Tibial artery (tissue), 4 donors: ENCODE results near the gene PAQR3.

Experiments
- DNase-seq, 2 donors: peaks; one replicate each; pipeline ENCODE4 v3.0.0-alpha.2; 2019
- H3K27ac ChIP-seq, 2 donors: fragments of 200-600 bp; sonication (generic) in 1 of 2; 1 replicate in 1 of 2; 2 replicates in 1 of 2; pipeline ENCODE4 v1.5.1; 2018 to 2019; ENCODE audit warnings: mild to moderate bottlenecking in 1 of 2
- H3K27me3 ChIP-seq, 2 donors: fragments of 200-600 bp; sonication (generic) in 1 of 2; one replicate each; pipeline versions ENCODE4 v1.5.1 to v1.6.0; 2016 to 2019
- H3K36me3 ChIP-seq, 3 donors: fragments of 200-600 bp; sonication (generic) in 2 of 3; one replicate each; pipeline ENCODE4 v1.5.1; 2016 to 2019; ENCODE audit warnings: mild to moderate bottlenecking in 2 of 3
- H3K4me1 ChIP-seq, 4 donors: fragments of 200-600 bp; sonication (generic) in 2 of 4; 1 replicate in 3 of 4; 2 replicates in 1 of 4; pipeline ENCODE4 v1.5.1; 2016 to 2019
- H3K4me3 ChIP-seq, 2 donors: fragments of 200-600 bp; sonication (generic) in 1 of 2; 1 replicate in 1 of 2; 2 replicates in 1 of 2; pipeline ENCODE4 v1.5.1; 2018 to 2019; ENCODE audit warnings: mild to moderate bottlenecking in 2 of 2
- H3K9me3 ChIP-seq, 3 donors: fragments of 200-600 bp; sonication (generic) in 1 of 3; one replicate each; pipeline ENCODE4 v1.5.1; 2016 to 2019
- CTCF ChIP-seq, 2 experiments: fragments of 200-600 bp in 1 of 2; fragments of 450-650 bp in 1 of 2; IDR thresholded peaks; one replicate each; pipeline ENCODE4 v1.5.1; 2017 to 2019; ENCODE audit warnings: antibody characterized with exemption in 2 of 2, mild to moderate bottlenecking in 1 of 2, moderate library complexity in 1 of 2
- intact Hi-C: fragments of 100-400 bp; cut with DNase I; formaldehyde crosslinking; loops from one replicate; pipeline ENCODE4 v1.15.0; 2023; ENCODE audit warnings: low total_unique reads

Gene PAQR3

GRCh38 chr4:78953231-78953630, 14.0 kb upstream of the PAQR3 start:
- intact Hi-C loops: loop anchor here (5.0 to 10.0 kb wide), 2 partner anchors 622 to 1259 kb away; no protein-coding TSS in a partner anchor
- no peaks in the 10 kb centered on the region for H3K9me3 ChIP-seq
- no peaks in the 10 kb centered on the region for H3K27me3 ChIP-seq
- H3K4me3 ChIP-seq: no peak overlapping the region
- no peak for DNase-seq
- no peak overlapping the region for H3K27ac ChIP-seq
- H3K36me3 ChIP-seq: no peaks in the 10 kb centered on the region
- H3K4me1 ChIP-seq: peaks cover 0 to 12% (median 0%) of the 10 kb centered on the region in 4 donors
- TF ChIP-seq CTCF (IDR thresholded peaks at IDR 0.05): no peak

GRCh38 chr4:78951862-78952472, 12.7 kb upstream of the PAQR3 start:
- Histone ChIP-seq H3K4me1 (peaks cover 0 to 9% (median 0%) of the 10 kb centered on the region in 4 donors), H3K27ac (no peak overlapping the region), H3K9me3 (no peaks in the 10 kb centered on the region), H3K4me3 (no peak overlapping the region), H3K27me3 (no peaks in the 10 kb centered on the region), H3K36me3 (no peaks in the 10 kb centered on the region)
- DNase-seq: no peak
- TF ChIP-seq CTCF (IDR thresholded peaks at IDR 0.05): peak; percentile 73 to 88
- intact Hi-C loops: loop anchor here (5.0 to 10.0 kb wide), 2 partner anchors 623 to 1260 kb away; no protein-coding TSS in a partner anchor

- no peak overlapping the region for H3K27ac ChIP-seq
- no peak for TF ChIP-seq CTCF (IDR thresholded peaks at IDR 0.05)
- peaks cover 0 to 9% (median 0%) of the 10 kb centered on the region in 4 donors for H3K4me1 ChIP-seq
- intact Hi-C loops: loop anchor here (5.0 to 10.0 kb wide), 2 partner anchors 625 to 1263 kb away; no protein-coding TSS in a partner anchor
- H3K27me3 ChIP-seq: no peaks in the 10 kb centered on the region
- no peak overlapping the region for H3K4me3 ChIP-seq
- no peaks in the 10 kb centered on the region for H3K36me3 ChIP-seq
- H3K9me3 ChIP-seq: no peaks in the 10 kb centered on the region
- DNase-seq: no peak
Observed at GRCh38 chr4:78949735-78950134, 10.5 kb upstream of the PAQR3 start.

- H3K4me1 ChIP-seq: no peaks in the 10 kb centered on the region
- H3K9me3 ChIP-seq: no peaks in the 10 kb centered on the region
- H3K27ac ChIP-seq: no peak overlapping the region
- DNase-seq: no peak
- no peaks in the 10 kb centered on the region for H3K27me3 ChIP-seq
- TF ChIP-seq CTCF (IDR thresholded peaks at IDR 0.05): no peak
- H3K36me3 ChIP-seq: no peaks in the 10 kb centered on the region
- intact Hi-C loops: no loop called here
- H3K4me3 ChIP-seq: no peak overlapping the region
Observed at GRCh38 chr4:78945651-78946179, 6.5 kb upstream of the PAQR3 start.

GRCh38 chr4:78944381-78944780, 5.1 kb upstream of the PAQR3 start:
- TF ChIP-seq CTCF (IDR thresholded peaks at IDR 0.05): no peak
- Histone ChIP-seq H3K9me3 (no peaks in the 10 kb centered on the region), H3K27me3 (no peaks in the 10 kb centered on the region), H3K36me3 (no peaks in the 10 kb centered on the region), H3K4me1 (peaks cover 0 to 8% (median 3%) of the 10 kb centered on the region in 4 donors), H3K4me3 (no peak overlapping the region), H3K27ac (no peak overlapping the region)
- intact Hi-C loops: no loop called here
- no peak for DNase-seq
